Activated CD4-positive, alpha-beta T cell treated with anti-CD3 and anti-CD28 coated beads for 4 hours (primary cell): ENCODE data around the gene PODNL1.

Source experiments
- DNase-seq, 2 donors: peaks; one replicate each; pipeline ENCODE4 v3.0.0-alpha.2; 2020

The PODNL1 gene

DNA sequence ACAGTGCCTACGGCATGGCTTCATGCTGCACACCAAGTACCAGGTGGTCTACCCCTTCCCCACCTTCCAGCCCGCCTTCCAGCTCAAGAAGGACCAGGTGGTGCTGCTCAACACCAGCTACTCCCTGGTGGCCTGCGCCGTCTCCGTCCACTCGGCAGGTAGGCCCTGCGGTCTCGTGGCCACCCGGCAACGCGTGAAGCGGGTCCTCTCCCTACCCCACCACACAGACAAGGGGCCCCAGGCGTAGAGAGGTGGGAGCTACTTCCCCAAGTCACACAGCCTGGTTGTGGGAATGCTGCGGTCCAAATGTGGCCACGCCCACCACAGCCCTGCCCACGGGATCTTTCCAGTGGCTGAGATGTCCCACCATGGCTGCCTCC is 18.1 kb upstream of the PODNL1 start:
- no peak for DNase-seq

DNA sequence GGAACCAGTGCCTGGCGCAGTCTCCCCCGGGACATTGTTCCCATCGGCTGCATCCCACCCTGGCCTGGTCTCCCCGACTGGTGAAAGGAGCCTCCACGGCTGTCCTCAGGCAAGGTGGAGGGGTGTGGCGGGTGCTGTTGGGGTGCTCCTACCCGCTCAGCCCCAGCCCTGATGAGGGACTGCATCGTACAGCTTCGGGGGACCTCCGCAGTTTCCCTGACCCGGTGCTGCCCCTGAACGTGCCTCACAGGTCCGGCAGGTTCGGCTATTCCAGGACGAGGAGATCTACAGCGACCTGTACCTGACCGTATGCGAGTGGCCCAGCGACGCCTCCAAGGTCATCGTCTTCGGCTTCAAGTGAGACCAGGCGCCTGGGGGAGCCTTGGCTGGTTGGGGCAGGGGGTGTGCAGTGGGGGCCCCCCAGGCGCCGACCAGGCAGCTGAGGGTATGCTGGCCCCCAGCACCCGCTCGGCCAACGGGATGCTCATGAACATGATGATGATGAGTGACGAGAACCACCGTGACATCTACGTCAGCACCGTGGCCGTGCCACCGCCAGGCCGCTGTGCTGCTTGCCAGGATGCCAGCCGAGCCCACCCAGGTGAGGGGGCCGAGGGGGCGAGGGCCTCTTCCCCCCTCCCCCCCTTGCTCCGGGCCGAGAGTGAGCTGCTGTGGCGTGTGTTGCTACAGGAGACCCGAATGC is 17.6 kb upstream of the PODNL1 start:
- no peak for DNase-seq

DNA sequence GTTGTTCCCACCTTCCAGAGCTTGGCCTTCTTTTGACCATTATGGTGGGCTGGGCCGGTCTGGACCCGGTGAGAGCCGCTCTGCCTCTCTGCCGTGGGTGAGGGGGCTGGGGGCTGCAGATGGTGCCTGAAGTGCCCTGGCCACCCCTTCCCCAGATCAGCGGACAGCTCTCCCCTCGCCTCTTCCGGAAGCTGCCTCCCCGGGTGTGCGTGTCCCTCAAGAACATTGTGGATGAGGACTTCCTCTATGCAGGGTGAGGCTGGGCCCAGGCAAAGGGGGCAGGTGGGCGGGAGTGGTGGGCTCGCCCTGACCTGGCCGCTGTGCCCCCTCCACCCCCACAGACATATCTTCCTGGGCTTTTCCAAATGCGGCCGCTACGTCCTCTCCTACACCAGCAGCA is 16.0 kb upstream of the PODNL1 start:
- DNase-seq = no peak

DNA sequence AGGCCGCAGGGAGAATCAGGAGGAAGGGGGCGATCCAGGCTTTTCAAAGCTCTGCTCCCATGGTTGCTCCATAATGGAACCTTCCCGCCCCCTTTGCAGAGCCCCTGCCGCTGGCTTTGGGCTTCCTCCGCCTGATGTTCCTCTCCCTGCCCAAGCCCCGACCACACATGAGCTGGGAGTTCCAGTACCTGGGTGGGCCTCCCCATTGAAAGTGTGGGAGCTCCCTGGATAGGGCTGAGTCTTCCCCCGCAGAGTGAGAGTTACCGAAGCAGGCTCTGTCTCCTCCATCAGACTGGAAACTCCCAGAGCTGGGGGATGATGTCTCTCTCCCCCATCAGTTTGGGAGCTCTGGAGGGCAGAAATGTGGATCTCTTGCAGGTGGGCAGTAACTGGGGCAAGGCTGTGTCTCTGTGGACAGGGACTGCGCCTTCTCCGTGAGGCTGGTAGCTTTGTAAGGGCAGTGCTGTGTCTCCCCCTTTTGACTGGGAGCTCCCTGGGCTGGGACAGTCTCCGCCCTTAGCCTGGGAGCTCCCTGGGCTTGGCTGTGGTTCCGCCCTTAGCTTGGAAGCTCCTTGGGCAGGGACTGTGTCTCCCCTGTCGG is 14.8 kb upstream of the PODNL1 start:
- no peak for DNase-seq

DNA sequence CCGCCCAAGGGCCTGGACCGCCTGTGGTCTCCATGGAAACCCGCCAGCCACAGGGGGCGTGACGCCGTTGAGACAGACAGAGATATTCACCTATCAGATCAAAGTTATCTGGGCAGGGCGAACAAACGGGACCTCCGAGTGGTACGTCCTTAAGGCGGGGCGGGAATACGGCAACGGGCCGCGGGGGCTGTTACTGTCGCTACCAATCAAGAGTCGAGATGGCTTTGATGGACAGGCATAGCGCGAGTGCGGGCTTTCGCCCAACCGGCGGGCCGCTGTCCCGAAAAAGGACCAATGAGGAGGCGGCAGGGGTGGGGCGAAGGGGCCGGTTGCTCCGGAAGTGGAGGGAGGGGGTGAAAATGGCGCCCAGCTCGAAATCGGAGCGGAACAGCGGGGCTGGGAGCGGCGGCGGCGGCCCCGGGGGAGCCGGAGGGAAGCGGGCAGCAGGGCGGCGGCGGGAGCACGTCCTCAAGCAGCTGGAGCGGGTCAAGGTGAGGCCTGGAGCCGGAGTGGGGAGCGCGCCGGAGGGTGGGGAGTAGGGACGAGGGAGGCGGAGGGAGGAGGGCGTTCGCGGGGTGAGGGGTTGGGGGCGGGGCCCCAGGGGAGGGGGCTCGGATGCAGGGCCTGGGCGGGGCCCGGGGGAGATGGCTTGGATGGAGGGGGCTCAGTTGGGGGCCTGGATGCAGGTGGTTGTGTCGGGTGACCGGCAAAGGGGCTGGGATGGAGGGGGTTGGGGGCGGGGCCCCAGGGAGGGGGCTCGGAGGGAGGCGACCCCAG is 14.1 kb upstream of the PODNL1 start, which contains the start of gene DCAF15:
TSS of gene DCAF15 (plus strand) at position 356 of the 777 bp plus-strand sequence. CDS start at position 360, 4 bp downstream.
- peak; percentile 99 for DNase-seq

DNA sequence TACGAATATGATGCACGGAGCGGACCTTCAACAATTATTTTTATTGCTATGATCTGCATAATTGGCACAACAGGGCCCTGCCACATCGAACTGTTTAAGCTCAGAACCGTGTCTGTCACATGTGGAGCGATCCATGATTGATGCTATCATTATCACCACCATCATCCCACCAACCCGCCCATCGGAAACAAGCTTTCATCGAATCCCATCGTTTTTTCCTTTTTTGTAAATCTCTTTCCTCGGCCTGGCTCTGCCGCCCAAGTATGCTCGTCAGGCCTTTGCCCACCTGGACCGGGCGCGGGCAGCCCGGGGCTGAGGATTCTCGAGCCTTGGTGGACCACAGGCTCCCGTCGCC is 13.6 kb upstream of the PODNL1 start:
- DNase-seq = no peak

DNA sequence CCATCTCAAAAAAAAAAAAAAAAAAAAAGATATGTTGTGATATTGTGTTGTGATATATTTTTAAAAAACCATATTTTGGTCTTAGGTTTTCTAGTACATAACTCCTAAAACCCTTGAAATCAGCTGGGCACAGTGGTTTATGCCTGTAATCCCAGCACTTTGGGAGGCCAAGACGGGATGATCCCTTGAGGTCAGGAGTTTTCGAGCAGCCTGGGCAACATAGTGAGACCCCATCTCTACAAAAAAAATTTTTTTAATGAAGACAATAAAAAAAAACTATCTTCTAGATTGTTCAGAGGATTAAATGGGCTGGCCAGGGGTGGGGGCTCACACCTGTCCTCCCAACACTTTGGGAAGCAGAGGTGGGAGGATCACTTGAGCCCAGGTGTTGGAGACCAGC is 12.8 kb upstream of the PODNL1 start:
- DNase-seq = no peak

DNA sequence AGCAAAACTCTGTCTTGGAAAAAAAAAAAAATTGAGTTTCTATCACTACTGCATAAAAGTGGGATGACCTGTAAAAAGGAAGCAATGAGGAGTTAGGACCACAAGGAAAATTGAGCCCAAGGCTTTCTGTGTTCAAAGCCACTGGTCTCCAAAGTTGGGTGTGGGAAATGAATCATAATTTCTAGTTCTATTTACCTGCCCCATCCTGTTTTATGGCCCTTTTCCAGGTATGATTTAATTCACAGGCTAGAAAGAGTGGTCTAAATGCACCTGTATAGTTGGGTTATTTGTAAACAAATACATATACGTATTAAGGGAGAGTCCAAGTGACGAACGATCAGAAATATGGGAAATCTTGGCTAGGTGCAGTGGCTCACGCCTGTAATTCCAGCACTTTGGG is 8.2 kb upstream of the PODNL1 start:
- DNase-seq = no peak

DNA sequence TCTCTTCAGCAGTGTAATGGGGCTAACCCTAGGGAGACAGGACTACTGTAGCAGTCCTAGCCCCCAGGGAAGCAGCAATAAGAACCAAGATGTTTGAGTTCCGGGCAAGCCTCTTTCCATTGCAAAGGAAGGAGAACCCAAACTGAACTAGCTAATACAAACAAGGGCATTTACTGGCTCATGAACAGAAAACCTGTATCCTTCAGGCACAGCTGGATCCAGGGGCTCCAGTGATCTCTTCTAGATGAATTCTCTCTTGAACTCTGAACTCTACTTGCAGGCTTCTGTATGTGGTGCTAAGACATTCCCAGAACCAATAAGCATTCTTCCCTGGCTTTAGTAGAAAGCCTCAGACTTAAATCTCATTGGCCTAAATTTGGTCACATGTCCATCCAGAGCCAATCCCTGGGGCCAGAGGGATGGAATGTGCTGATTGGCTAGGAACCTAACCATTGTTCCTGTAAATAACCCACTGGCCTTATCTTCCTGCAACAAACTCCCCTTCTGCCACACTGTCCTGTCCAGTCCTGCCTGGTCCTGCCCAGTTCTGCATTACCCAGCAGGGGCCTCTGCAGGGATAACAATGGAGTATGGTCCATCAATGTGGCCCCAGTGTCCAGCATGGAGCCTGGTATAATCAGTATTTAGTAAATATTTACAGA is 3.9 kb upstream of the PODNL1 start:
- no peak for DNase-seq

DNA sequence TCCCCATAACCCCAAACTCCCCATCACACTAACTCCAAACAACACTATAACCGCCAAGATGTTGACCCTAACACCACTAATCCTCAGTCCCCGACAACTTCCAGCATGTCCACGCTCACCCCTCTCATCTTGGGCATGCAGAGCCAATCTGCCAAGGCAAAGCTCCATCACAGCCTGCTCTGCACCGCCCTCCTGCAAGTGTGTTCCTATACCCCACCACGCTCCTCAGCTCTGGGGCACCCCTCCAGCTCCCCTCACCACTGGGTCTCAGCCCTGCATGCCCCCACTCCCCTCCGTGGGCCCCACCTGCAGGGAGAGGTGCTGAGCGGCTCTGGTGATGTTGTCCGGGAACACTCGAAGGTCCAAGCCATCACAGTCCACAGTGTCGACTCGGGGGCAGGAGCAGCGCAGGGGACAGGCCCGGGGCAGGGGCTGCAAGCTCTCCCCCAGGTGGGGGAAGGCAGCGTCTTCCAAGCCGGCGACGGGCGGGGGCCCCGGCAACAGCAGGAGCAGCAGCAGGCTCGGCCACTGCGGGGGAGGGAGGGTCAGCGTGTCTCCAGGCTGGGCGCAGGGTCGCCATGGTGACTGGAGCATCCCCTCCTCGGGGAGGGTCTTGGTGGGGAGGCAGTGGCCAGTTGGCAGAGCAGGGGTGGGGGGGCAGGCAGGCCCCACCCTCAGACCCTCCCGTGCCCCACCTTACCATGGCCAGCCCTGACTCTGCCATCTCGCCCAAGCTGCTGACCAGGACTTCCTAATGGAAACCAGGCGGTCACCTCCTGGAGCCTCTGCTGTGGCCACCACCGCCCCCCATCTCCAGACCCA is 527 bp downstream of the PODNL1 start:
- no peak for DNase-seq

DNA sequence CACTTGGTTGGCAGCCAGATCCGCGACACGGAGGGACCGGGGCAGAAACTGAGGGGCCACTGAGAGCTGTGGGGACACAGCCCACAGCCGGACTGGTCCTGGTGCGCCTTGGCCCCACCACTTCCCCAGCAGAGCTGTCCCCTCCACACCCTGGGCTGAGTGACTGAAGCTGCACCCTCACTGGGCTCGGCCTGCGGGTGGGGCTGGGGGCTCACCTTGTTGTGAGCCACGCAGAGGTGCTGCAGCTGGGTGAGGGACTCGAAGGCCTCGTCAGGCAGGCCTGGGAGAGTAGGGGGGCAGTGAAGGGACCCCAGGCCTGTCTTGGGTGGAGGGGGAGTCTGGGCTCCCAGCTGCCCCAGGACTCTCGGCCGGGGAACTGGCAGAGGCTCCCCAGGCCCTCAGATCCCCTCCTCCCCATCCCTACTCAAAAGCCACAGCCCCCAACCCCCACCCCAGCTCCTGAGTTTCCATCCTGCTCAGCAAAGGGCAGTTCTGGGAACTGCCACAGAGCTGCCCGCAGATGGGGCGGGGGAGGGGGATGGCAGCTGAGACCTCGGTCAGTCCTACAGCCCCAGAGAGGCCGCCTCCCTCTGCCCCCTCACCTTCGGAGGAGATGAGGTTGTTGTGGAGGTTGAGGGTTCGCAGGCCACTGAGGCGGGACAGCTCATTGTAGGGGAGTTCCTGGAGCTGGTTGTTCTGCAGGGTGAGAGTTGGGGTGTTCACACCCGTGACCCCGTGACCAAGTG is 2.3 kb downstream of the PODNL1 start:
- DNase-seq = no peak

DNA sequence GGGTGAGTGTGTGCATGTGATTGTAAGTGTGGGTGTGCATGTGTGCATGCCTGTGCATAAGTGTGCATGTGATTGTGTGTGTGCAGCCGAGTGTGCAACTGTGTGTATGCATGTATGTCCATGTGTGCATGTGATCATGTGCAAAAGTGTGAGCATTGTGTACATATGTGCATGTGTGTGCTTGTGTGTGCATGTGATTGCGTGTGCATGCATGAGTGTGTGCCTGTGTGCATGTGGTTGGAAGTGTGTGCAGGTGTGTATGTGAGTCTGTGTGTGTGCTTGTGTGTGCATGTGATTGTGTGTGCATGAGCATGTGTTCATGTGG is 3.5 kb downstream of the PODNL1 start:
- DNase-seq = no peak

DNA sequence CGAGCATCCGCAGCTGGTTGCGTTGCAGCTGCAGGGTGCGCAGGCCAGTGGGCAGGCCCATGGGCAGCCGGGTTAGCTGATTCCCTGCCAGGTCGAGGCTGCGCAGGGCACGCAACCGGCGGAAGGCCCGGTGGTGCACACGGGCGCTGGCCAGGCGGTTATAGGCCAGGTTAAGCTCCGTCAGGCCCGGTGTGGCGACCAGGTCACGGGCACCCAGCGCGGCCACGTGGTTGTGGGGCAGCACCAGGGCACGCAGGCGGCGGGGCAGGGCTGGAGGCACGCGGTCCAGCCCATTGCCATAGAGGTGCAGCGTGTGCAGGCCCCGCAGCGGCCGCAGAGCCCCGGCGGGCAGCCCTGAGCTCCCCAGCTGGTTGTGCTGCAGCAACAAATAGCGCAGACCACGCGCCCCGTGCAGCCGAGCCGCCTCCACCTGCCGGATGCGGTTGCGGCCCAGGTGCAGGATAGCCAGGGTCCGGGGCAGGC is 5.3 kb downstream of the PODNL1 start:
- no peak for DNase-seq

DNA sequence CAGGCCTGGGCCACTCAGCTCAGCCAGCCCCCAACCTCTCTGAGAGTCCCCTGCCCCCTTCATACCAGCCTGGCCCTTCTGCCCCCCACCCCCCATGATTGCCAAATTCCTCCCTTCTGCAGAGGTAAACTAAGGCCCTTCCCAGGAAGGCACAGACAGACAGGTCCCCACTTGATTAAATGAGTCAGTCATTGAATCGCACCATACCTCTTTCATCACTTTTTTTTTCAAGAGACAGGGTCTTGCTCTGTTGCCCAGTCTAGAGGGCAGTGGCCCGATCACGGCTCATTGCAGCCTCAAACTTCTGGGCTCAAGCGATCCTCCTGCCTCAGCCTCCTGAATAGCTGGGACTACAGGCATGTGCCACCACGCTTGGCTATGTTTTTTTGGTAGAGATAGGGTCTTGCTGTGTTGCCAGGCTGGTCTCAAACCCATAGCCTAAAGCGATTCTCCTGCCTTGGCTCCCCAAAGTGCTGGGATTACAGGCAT is 6.0 kb downstream of the PODNL1 start:
- DNase-seq = no peak

DNA sequence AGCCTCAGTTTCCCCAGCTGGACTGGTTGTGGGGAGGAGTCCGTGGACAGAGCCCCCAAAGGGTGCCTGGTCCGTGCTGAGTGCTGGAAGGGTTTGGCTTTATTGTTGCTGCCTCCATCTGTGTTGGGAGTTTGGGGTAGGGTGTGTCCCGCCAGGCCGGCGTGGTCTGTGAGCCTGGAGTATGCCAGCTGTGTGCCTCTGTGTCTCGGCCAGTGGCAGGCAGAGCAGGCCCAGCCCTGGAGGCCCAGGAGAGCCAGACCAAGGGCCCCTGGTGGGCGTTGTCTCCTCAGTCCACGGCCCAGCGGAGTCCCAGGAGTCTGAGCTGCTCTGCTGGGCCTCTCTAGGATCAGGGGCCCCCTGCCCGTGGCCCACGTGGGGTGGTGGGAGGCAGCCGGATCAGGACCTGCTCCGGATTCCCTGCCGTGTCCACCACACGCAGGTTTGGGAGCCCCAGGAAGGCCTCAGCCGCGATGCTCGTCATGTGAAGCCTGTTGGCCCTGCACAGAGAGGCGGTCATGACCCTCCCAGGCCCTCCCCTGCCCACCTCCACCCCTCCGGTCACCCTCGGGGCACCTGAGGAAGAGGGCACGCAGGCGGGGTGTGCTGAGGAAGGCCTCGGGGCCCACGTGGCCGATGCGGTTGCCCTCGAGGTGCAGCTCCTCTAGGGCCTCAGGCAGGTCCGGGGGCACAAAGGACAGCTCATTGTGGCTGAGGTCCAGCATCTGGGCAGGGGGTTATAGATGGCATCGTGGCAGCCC is 6.6 kb downstream of the PODNL1 start:
- no peak for DNase-seq

DNA sequence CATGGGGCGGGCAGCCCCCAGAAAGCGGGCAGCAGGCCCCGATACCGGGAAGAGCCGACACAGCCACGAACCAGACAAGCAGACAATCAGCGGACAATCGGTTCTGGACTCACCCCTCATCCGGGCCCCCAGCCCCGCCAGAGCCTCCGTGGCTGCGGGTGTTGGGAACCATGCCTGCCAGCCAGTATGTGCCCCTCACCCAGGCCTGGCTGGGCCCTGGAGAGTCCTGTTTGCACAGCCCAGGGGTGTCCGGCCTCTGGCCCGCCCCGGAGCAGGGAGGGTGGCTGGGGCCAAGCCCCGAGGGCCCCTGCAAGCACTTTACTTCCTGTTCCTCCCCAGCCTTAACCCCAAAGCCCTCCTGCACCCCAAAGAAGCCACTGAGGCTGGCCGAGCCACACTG is 7.8 kb downstream of the PODNL1 start:
- no peak for DNase-seq

DNA sequence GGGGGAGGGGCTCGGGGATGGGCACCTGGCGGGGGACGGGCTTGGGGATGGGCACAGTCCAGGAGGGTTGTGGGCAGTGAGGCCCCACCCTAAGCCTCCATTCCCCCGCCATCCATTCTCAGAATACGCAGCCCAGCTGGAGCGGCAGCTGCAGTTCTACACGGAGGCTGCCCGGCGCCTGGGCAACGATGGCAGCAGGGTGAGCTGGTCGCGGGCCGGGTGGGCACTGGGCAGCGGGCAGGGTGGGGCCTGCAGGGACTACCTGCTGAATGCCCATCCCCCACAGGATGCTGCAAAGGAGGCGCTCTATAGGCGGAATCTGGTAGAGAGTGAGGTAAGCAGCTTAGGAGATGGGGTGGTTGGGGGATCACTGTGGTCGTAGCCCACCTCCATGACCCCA is 8.3 kb downstream of the PODNL1 start:
- no peak for DNase-seq

DNA sequence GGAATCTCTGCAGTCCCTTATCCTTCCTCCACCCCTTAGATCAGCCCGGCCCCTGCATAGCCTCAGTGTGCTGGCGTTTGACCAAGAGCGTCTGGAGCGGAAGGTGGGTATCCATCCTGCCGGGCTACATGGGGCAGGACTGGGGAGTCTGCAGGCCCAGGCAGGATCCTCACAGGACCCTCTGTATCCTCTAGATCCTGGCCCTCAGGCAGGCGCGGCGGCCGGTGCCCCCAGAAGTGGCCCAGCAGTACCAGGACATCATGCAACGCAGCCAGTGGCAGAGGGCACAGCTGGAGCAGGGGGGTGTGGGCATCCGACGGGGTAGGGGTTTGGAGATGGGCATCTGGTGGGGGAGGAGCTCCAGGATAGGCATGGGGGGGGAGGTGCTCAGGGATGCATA is 8.9 kb downstream of the PODNL1 start:
- DNase-seq = no peak

DNA sequence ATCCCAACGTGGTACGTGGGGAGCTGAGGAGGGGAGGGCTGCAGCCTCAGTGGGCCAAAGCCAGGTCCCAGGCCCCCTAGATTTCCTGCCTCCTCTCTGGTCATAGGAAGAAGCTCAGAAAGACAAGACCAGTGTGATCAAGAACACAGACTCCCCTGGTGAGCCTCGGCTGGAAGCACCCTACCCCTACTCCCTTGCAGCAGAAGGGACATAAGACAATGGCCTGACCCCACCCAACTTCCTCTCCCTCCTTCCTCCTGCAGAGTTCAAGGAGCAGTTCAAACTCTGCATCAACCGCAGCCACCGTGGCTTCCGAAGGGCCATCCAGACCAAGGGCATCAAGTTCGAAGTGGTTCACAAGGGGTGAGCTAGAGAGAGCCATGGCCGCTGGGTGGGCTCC is 11.5 kb downstream of the PODNL1 start:
- no peak for DNase-seq

DNA sequence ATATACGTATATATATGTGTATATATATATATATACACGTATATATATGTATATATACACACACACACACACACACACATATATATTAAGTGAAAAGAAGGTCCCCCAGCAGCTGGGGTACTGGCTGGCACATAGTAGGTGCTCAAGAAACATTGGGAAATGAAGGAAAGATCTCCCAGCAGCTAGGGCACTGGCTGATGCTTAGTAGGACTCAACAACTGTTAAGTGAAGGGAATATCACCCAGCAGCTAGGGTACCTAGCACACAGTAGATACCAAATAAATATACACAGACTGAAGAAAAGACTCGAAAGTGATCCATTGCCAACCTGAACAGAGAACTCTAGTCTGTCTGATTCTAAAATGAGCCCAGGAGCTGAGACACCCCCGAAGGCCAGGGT is 12.2 kb downstream of the PODNL1 start:
- DNase-seq = no peak
